Smooth muscle cell (in vitro differentiated cells): ENCODE data around the gene MAGEA2. TPM values are rescaled to one million over a fixed set of nuclear protein-coding genes. Genes with fewer than 3 reads are reported as not detected.
"Not testable (repeated sequence)": the region's sequence is repeated elsewhere in the genome, so short reads cannot be mapped to it uniquely, and the experiment has no call there.

Experiments
- DNase-seq: peaks from one replicate; lab custom pipeline; 2025; ENCODE audit not compliant: unreplicated experiment; lab: John Stamatoyannopoulos, UW
- H2AFZ ChIP-seq: fragments of 200-600 bp; sonication (generic); 2 replicates; pipeline ENCODE4 v1.6.0; 2016; ENCODE audit warnings: antibody characterized with exemption, low read depth, mild to moderate bottlenecking
- H3F3A ChIP-seq: fragments of 200-600 bp; sonication (generic); 2 replicates; pipeline ENCODE4 v1.6.0; 2017; ENCODE audit warnings: antibody characterized with exemption, low read depth
- H3K27ac ChIP-seq: fragments of 200-600 bp; sonication (generic); 2 replicates; pipeline ENCODE4 v1.5.1; 2016; ENCODE audit warnings: low read depth, mild to moderate bottlenecking
- H3K27me3 ChIP-seq: fragments of 200-600 bp; sonication (generic); 2 replicates; pipeline ENCODE4 v1.6.1; 2016; ENCODE audit warnings: low read depth, mild to moderate bottlenecking
- H3K36me3 ChIP-seq: fragments of 200-600 bp; sonication (generic); 2 replicates; pipeline ENCODE4 v1.5.1; 2016; ENCODE audit warnings: low read depth
- H3K4me1 ChIP-seq: fragments of 200-600 bp; sonication (generic); 2 replicates; pipeline ENCODE4 v1.5.1; 2016; ENCODE audit warnings: low read depth
- H3K4me2 ChIP-seq: fragments of 200-600 bp; sonication (generic); 2 replicates; pipeline ENCODE4 v1.6.0; 2016; ENCODE audit warnings: mild to moderate bottlenecking
- H3K4me3 ChIP-seq: fragments of 200-600 bp; sonication (generic); 2 replicates; pipeline ENCODE4 v1.5.1; 2016; ENCODE audit warnings: mild to moderate bottlenecking
- H3K79me2 ChIP-seq: fragments of 200-600 bp; sonication (generic); 2 replicates; pipeline ENCODE4 v1.6.0; 2016; ENCODE audit warnings: low read depth, mild to moderate bottlenecking
- H3K9ac ChIP-seq: fragments of 200-600 bp; sonication (generic); 2 replicates; pipeline ENCODE4 v1.6.0; 2016; ENCODE audit warnings: low read depth
- H3K9me3 ChIP-seq: fragments of 200-600 bp; sonication (generic); replicated peaks from 2 replicates; pipeline ENCODE4 v1.5.1; 2016; ENCODE audit warnings: low read depth
- H4K20me1 ChIP-seq: fragments of 200-600 bp; sonication (generic); 2 replicates; pipeline ENCODE4 v1.6.0; 2016; ENCODE audit warnings: low read depth
- CTCF ChIP-seq: fragments of 200-600 bp; sonication (generic); IDR thresholded peaks from 2 replicates; pipeline ENCODE4 v1.5.1; 2017; ENCODE audit warnings: borderline replicate concordance, mild to moderate bottlenecking, antibody characterized with exemption; ENCODE audit not compliant: insufficient read depth, poor library complexity, severe bottlenecking
- WGBS: methylation state at CpG from one replicate; pipeline ENCODE4 v1.1.7; 2016; ENCODE audit warnings: low lambda C conversion rate; 5-methylcytosine and 5-hydroxymethylcytosine counted together
- polyA plus RNA-seq: library from polyadenylated mRNA; unstranded; fragments of >200 nt; fragmentation: Nextera tagmentation; extraction: Ambion mirVana; gene quantifications from 2 replicates; pipeline ENCODE4 v1.2.1, GENCODE V29; 2016
- total RNA-seq: library from RNA; depleted of rRNA; stranded (reverse); fragments of >200 nt; gene quantifications from 2 replicates; pipeline ENCODE4 v1.2.3, GENCODE V29; 2014

MAGEA2 gene
- total and polyA plus RNA-seq, 2 experiments from 2014 or later, result not detected

GRCh38 chrX:152735101-152735500 is 18.5 kb downstream of the MAGEA2 start:
- no peaks in the 10 kb centered on the region for H3K4me1 ChIP-seq
- no peaks in the 10 kb centered on the region for H3K9me3 ChIP-seq
- no peaks in the 10 kb centered on the region for H3F3A ChIP-seq
- H3K27ac ChIP-seq, result no peak overlapping the region
- no peaks in the 10 kb centered on the region for H3K79me2 ChIP-seq
- no peak overlapping the region for H2AFZ ChIP-seq
- TF ChIP-seq CTCF, result no peak
- H3K4me3 ChIP-seq, result no peak overlapping the region
- no peak overlapping the region for H3K9ac ChIP-seq
- no peaks in the 10 kb centered on the region for H3K36me3 ChIP-seq
- H3K27me3 ChIP-seq, result no peaks in the 10 kb centered on the region
- H4K20me1 ChIP-seq, result no peaks in the 10 kb centered on the region
- no peak for DNase-seq
- 74% methylated on average over 2 of the region's 2 CpGs for WGBS
- no peak overlapping the region for H3K4me2 ChIP-seq

GRCh38 chrX:152734143-152734858 is 19.3 kb downstream of the MAGEA2 start:
- not testable (repeated sequence) for H3K4me2 ChIP-seq, H4K20me1 ChIP-seq, H3K27me3 ChIP-seq, H3K27ac ChIP-seq, H3F3A ChIP-seq, H3K4me1 ChIP-seq, H3K36me3 ChIP-seq, H3K79me2 ChIP-seq, DNase-seq, H3K9me3 ChIP-seq, H3K4me3 ChIP-seq, H2AFZ ChIP-seq, H3K9ac ChIP-seq
- WGBS, result 86% methylated on average over 20 of the region's 22 CpGs

GRCh38 chrX:152733261-152733975 is 20.2 kb downstream of the MAGEA2 start, which contains the start of the genes CSAG1 and MAGEA12:
TSS of gene CSAG1 (minus strand) at chrX:152733721. CDS start at chrX:152732460, 1,261 bp downstream.
TSS of gene MAGEA12 (plus strand) at chrX:152733757. CDS start at chrX:152736162, 2,405 bp downstream.
- no peak for DNase-seq
- H3K9me3 ChIP-seq, result no peaks in the 10 kb centered on the region
- no peaks in the 10 kb centered on the region for H3K79me2 ChIP-seq
- H3K27me3 ChIP-seq, result no peaks in the 10 kb centered on the region
- no peak within 1 kb of the TSS for H3K4me2 ChIP-seq
- H3K4me1 ChIP-seq, result no peaks in the 10 kb centered on the region
- no peak within 1 kb of the TSS for H3K27ac ChIP-seq
- 92% methylated on average over 16 of the region's 21 CpGs for WGBS
- H3K36me3 ChIP-seq, result no peaks in the 10 kb centered on the region
- H3F3A ChIP-seq, result no peaks in the 10 kb centered on the region
- H3K9ac ChIP-seq, result no peak within 1 kb of the TSS
- no peak within 1 kb of the TSS for H2AFZ ChIP-seq
- no peaks in the 10 kb centered on the region for H4K20me1 ChIP-seq
- H3K4me3 ChIP-seq, result no peak within 1 kb of the TSS
- TF ChIP-seq CTCF, result no peak

GRCh38 chrX:152725409-152725808 is 28.2 kb downstream of the MAGEA2 start:
- Histone ChIP-seq H3K4me3 (no peak overlapping the region), H3K27ac (no peak overlapping the region), H3K4me2 (no peak overlapping the region), H3F3A (no peaks in the 10 kb centered on the region), H4K20me1 (no peaks in the 10 kb centered on the region), H3K4me1 (no peaks in the 10 kb centered on the region), H3K36me3 (no peaks in the 10 kb centered on the region), H3K79me2 (no peaks in the 10 kb centered on the region), H2AFZ (no peak overlapping the region), H3K9me3 (no peaks in the 10 kb centered on the region), H3K9ac (no peak overlapping the region), H3K27me3 (no peaks in the 10 kb centered on the region)
- WGBS, result 71% methylated on average over 5 of the region's 7 CpGs
- DNase-seq, result no peak
- no peak for TF ChIP-seq CTCF

GRCh38 chrX:152713815-152714787 is 39.5 kb downstream of the MAGEA2 start, which contains the start of gene MAGEA2B:
TSS of gene MAGEA2B (plus strand) at chrX:152714628. CDS start at chrX:152717107, 2,479 bp downstream.
- H3K4me3 ChIP-seq, H3K79me2 ChIP-seq, H2AFZ ChIP-seq, H3K4me1 ChIP-seq, H4K20me1 ChIP-seq, H3K4me2 ChIP-seq, H3K9ac ChIP-seq, H3K36me3 ChIP-seq, H3K27me3 ChIP-seq, H3F3A ChIP-seq, DNase-seq, H3K27ac ChIP-seq, H3K9me3 ChIP-seq: not testable (repeated sequence)
- WGBS, result no CpG with 5 or more reads among the region's 35 CpGs
